Psoas muscle (tissue), 8 donors: ENCODE results near the gene FBXL16. TPM values are rescaled to one million over a fixed set of nuclear protein-coding genes. Genes with fewer than 3 reads are reported as not detected.

ENCODE experiments used
- ATAC-seq, 4 donors: fragments of 200-7000 bp; cut with Tn5 transposase; one replicate each; pipeline ENCODE4 v1.9.1; 2020; ENCODE audit warnings: moderate library complexity in 3 of 4, mild to moderate bottlenecking in 2 of 4
- DNase-seq, 2 donors: peaks; one replicate each; pipeline ENCODE4 v3.0.0-alpha.2; 2020
- H3K27ac ChIP-seq: fragments of 200-600 bp; one replicate; pipeline ENCODE4 v1.8.0; 2022
- H3K27me3 ChIP-seq, 3 donors: fragments of 200-600 bp in 1 of 3; one replicate each; pipeline versions ENCODE4 v1.6.1 to v1.8.0; 2013 to 2022; ENCODE audit warnings: low read length in 2 of 3, mild to moderate bottlenecking in 2 of 3, moderate library complexity in 1 of 3; ENCODE audit not compliant: insufficient read depth in 3 of 3
- H3K36me3 ChIP-seq, 2 donors: fragments of 200-600 bp in 1 of 2; one replicate each; pipeline versions ENCODE4 v1.6.1 to v1.8.0; 2013 to 2022; ENCODE audit warnings: low read depth in 1 of 2, mild to moderate bottlenecking in 1 of 2, moderate library complexity in 1 of 2; ENCODE audit not compliant: insufficient read depth in 1 of 2
- H3K4me1 ChIP-seq: fragments of 200-600 bp; one replicate; pipeline ENCODE4 v1.8.0; 2022
- H3K4me3 ChIP-seq: fragments of 200-600 bp; one replicate; pipeline ENCODE4 v1.8.0; 2022; ENCODE audit warnings: mild to moderate bottlenecking
- H3K9me3 ChIP-seq: fragments of 200-600 bp; one replicate; pipeline ENCODE4 v1.8.0; 2022
- CTCF ChIP-seq: fragments of 200-600 bp; IDR thresholded peaks from one replicate; pipeline ENCODE4 v1.8.0; 2022; ENCODE audit warnings: antibody characterized with exemption
- WGBS, 3 donors: extraction: QIAGEN DNeasy Blood & Tissue Kit; methylation state at CpG; one replicate each; pipeline versions ENCODE4 v1.1.6 to v1.1.7; 2013; 5-methylcytosine and 5-hydroxymethylcytosine counted together
- intact Hi-C, 2 donors: fragments of 100-400 bp; cut with DNase I; formaldehyde crosslinking; loops; one replicate each; pipeline versions ENCODE4 v1.11.0 to v1.14.2; 2022
- polyA plus RNA-seq, 3 donors: library from polyadenylated mRNA; stranded (reverse); fragments of 200-250 nt; gene quantifications; one replicate each; pipeline ENCODE4 v1.2.3, GENCODE V29; 2013
- total RNA-seq, 4 donors: library from RNA; stranded (reverse); fragmentation: NEBNext Ultra II Directional in 2 of 4; extraction: Animal tissue kit (Norgen Biotek cat#: 25700) in 2 of 4; gene quantifications; one replicate each; pipeline versions ENCODE4 v1.2.1 to v1.2.4, GENCODE V29; 2021 to 2023
- donor health status: healthy with polysubstance abuse.
- donor health status: DM: no; HTN: no; CAD: no; lungs with moderate emphysema.
- donor health status: Bipolar disorder and iron deficiency.
- donor health status: healthy.
- donor health status: DM: yes; HTN: yes; CAD: no.
- donor health status: DM: no; HTN: no; CAD: no.
- donor health status: DM: no; HTN: no; CAD: no.
- donor health status: DM: yes; HTN: yes; CAD: no.

FBXL16 gene
- total and polyA plus RNA-seq, 7 donors, result 0.04 to 0.16 (median 0.08) TPM; not detected in 2

GRCh38 chr16:732936-733335 lies 27.3 kb upstream of the FBXL16 start:
- intact Hi-C loops, result no loop called here
- 81 to 83% (median 82%) methylated on average over 13 of the region's 13 CpGs for WGBS, 3 donors
- Histone ChIP-seq H3K27ac (no peak overlapping the region), H3K36me3 (peaks cover 3 to 81% of the 10 kb centered on the region in 2 donors), H3K27me3 (peaks cover 0 to 15% (median 2%) of the 10 kb centered on the region in 3 donors), H3K9me3 (no peaks in the 10 kb centered on the region), H3K4me3 (no peak overlapping the region), H3K4me1 (peaks cover under 1% of the 10 kb centered on the region)
- ATAC-seq, result no peak
- DNase-seq, result no peak
- no peak for TF ChIP-seq CTCF

- TF ChIP-seq CTCF, result no peak
- Histone ChIP-seq H3K4me3 (no peak overlapping the region), H3K27me3 (peaks cover 0 to 21% (median 7%) of the 10 kb centered on the region in 3 donors), H3K36me3 (peaks cover 3 to 75% of the 10 kb centered on the region in 2 donors), H3K27ac (no peak overlapping the region), H3K9me3 (no peaks in the 10 kb centered on the region), H3K4me1 (peaks cover 6% of the 10 kb centered on the region)
- ATAC-seq (no peak), DNase-seq (no peak)
- intact Hi-C loops, result no loop called here
- 92 to 95% (median 94%) methylated on average over 12 of the region's 12 CpGs for WGBS, 3 donors
These were observed 26.7 kb upstream of the FBXL16 start for GRCh38 chr16:732332-732731.

GRCh38 chr16:730666-731509 lies 25.3 kb upstream of the FBXL16 start:
- TF ChIP-seq CTCF, result no peak
- intact Hi-C loops, result no loop called here
- no peak for DNase-seq

GRCh38 chr16:729768-730665 lies 24.4 kb upstream of the FBXL16 start:
- peaks cover 0 to 40% (median 19%) of the 10 kb centered on the region in 3 donors for H3K27me3 ChIP-seq
- intact Hi-C loops, result no loop called here
- H3K36me3 ChIP-seq, result peaks cover 3 to 52% of the 10 kb centered on the region in 2 donors
- no peak overlapping the region for H3K27ac ChIP-seq
- no peak for TF ChIP-seq CTCF
- H3K4me1 ChIP-seq, result peaks cover 8% of the 10 kb centered on the region
- H3K4me3 ChIP-seq, result no peak overlapping the region
- ATAC-seq (peak in 1 of 4 donors; percentile 7), DNase-seq (peak in 1 of 2 donors; percentile 49)
- H3K9me3 ChIP-seq, result no peaks in the 10 kb centered on the region
- 82 to 88% (median 85%) methylated on average over 35 to 37 of the region's 37 CpGs for WGBS, 3 donors

More at GRCh38 chr16:730666-731509, 25.3 kb upstream of the FBXL16 start:
- Histone ChIP-seq H3K9me3 (no peaks in the 10 kb centered on the region), H3K4me3 (no peak overlapping the region), H3K27ac (no peak overlapping the region), H3K27me3 (peaks cover 0 to 33% (median 17%) of the 10 kb centered on the region in 3 donors), H3K4me1 (peaks cover 8% of the 10 kb centered on the region), H3K36me3 (peaks cover 3 to 61% of the 10 kb centered on the region in 2 donors)
- ATAC-seq, result no peak
- WGBS, 3 donors, result 83 to 89% (median 87%) methylated on average over 21 to 22 of the region's 22 CpGs
